ENCODE measurements around the gene CNOT1. TPM values are rescaled to one million over a fixed set of nuclear protein-coding genes. Genes with fewer than 3 reads are reported as not detected.
"Not testable (repeated sequence)": the region's sequence is repeated elsewhere in the genome, so short reads cannot be mapped to it uniquely, and the experiment has no call there.

The CNOT1 gene
- polyA plus RNA-seq: 10 to 100 TPM; 78.1 to 89.7 (median 85.1) TPM

- Mint-ChIP-seq H3K4me3 (peak within 1 kb of the TSS; percentile 91 to 100 (median 99)), H3K27ac (peak within 1 kb of the TSS; percentile 98 to 100 (median 100)), H3K9me3 (no peaks in the 10 kb centered on the region), H3K4me1 (peaks cover 33 to 44% of the 10 kb centered on the region in 2 donors), H3K36me3 (no peaks in the 10 kb centered on the region), H3K27me3 (ENCODE audit: low read depth in 3 of 3) (peaks cover 11 to 14% (median 13%) of the 10 kb centered on the region in 3 donors)
- DNase-seq: peak; percentile 99 to 100 (median 99)
These were observed at the start of gene CNOT1 for GRCh38 chr16:58629733-58630640. Gene CNOT1, minus strand, starts transcription at chr16:58629826. Its CDS starts 30,489 bp downstream, at chr16:58599337.

- Mint-ChIP-seq H3K27ac (no peak overlapping the region), H3K36me3 (peaks cover 6 to 18% (median 7%) of the 10 kb centered on the region in 3 donors), H3K4me3 (no peak overlapping the region), H3K9me3 (no peaks in the 10 kb centered on the region), H3K4me1 (peaks cover 7 to 10% of the 10 kb centered on the region in 2 donors), H3K27me3 (ENCODE audit: low read depth in 3 of 3) (peaks cover 0 to under 1% (median 0%) of the 10 kb centered on the region in 3 donors)
- no peak for DNase-seq
These were observed 49.1 kb upstream of the CNOT1 start for GRCh38 chr16:58678716-58679115.

- no peak overlapping the region for H3K27ac Mint-ChIP-seq
- no peaks in the 10 kb centered on the region for H3K9me3 Mint-ChIP-seq
- no peak overlapping the region for H3K4me3 Mint-ChIP-seq
- H3K4me1 Mint-ChIP-seq: peaks cover 3 to 5% of the 10 kb centered on the region in 2 donors
- peaks cover 6 to 18% (median 7%) of the 10 kb centered on the region in 3 donors for H3K36me3 Mint-ChIP-seq
- no peaks in the 10 kb centered on the region for H3K27me3 Mint-ChIP-seq (ENCODE audit: low read depth in 3 of 3)
- DNase-seq: no peak
These were observed 48.6 kb upstream of the CNOT1 start for GRCh38 chr16:58678269-58678668.

GRCh38 chr16:58670946-58671583 lies 41.4 kb upstream of the CNOT1 start:
- no peak overlapping the region for H3K4me3 Mint-ChIP-seq
- H3K4me1 Mint-ChIP-seq: no peaks in the 10 kb centered on the region
- peak overlapping the region in 1 of 6 donors; percentile 20 for H3K27ac Mint-ChIP-seq
- no peak for DNase-seq
- H3K27me3 Mint-ChIP-seq (ENCODE audit: low read depth in 3 of 3): no peaks in the 10 kb centered on the region
- H3K36me3 Mint-ChIP-seq: peaks cover 0 to 27% (median 7%) of the 10 kb centered on the region in 3 donors
- no peaks in the 10 kb centered on the region for H3K9me3 Mint-ChIP-seq

GRCh38 chr16:58670177-58670576 lies 40.6 kb upstream of the CNOT1 start:
- no peak overlapping the region for H3K27ac Mint-ChIP-seq
- no peaks in the 10 kb centered on the region for H3K4me1 Mint-ChIP-seq
- H3K9me3 Mint-ChIP-seq: no peaks in the 10 kb centered on the region
- no peak for DNase-seq
- no peaks in the 10 kb centered on the region for H3K27me3 Mint-ChIP-seq (ENCODE audit: low read depth in 3 of 3)
- H3K36me3 Mint-ChIP-seq: peaks cover 0 to 25% (median 7%) of the 10 kb centered on the region in 3 donors
- H3K4me3 Mint-ChIP-seq: no peak overlapping the region

- no peaks in the 10 kb centered on the region for H3K4me1 Mint-ChIP-seq
These were observed 35.6 kb upstream of the CNOT1 start for GRCh38 chr16:58665200-58665599.

GRCh38 chr16:58661199-58661830 lies 31.7 kb upstream of the CNOT1 start:
- no peaks in the 10 kb centered on the region for H3K4me1 Mint-ChIP-seq
- H3K9me3 Mint-ChIP-seq: peaks cover 0 to 1% (median 0%) of the 10 kb centered on the region in 6 donors
- H3K36me3 Mint-ChIP-seq: no peaks in the 10 kb centered on the region
- no peak overlapping the region for H3K4me3 Mint-ChIP-seq
- H3K27ac Mint-ChIP-seq: no peak overlapping the region
- H3K27me3 Mint-ChIP-seq (ENCODE audit: low read depth in 3 of 3): peaks cover 0 to 4% (median 2%) of the 10 kb centered on the region in 3 donors
- peak in 2 of 3 donors; percentile 10 to 23 for DNase-seq

More at GRCh38 chr16:58665200-58665599, 35.6 kb upstream of the CNOT1 start:
- Mint-ChIP-seq H3K36me3 (peaks cover 0 to 12% (median 4%) of the 10 kb centered on the region in 3 donors), H3K27me3 (ENCODE audit: low read depth in 3 of 3) (peaks cover 0 to 2% (median 0%) of the 10 kb centered on the region in 3 donors), H3K9me3 (peaks cover 0 to 1% (median 0%) of the 10 kb centered on the region in 6 donors), H3K27ac (no peak overlapping the region), H3K4me3 (no peak overlapping the region)
- DNase-seq: no peak

- not testable (repeated sequence) for H3K27me3 Mint-ChIP-seq (ENCODE audit: low read depth in 3 of 3); H3K4me3 Mint-ChIP-seq; DNase-seq; H3K36me3 Mint-ChIP-seq; H3K4me1 Mint-ChIP-seq; H3K9me3 Mint-ChIP-seq; H3K27ac Mint-ChIP-seq
These were observed 30.3 kb upstream of the CNOT1 start for GRCh38 chr16:58659911-58660310.

- no peak overlapping the region for H3K27ac Mint-ChIP-seq
These were observed 29.2 kb upstream of the CNOT1 start for GRCh38 chr16:58658796-58659211.

GRCh38 chr16:58656899-58657298 lies 27.3 kb upstream of the CNOT1 start:
- Mint-ChIP-seq H3K27ac (no peak overlapping the region), H3K27me3 (ENCODE audit: low read depth in 3 of 3) (peaks cover 0 to 4% (median 0%) of the 10 kb centered on the region in 3 donors), H3K4me3 (no peak overlapping the region), H3K36me3 (no peaks in the 10 kb centered on the region), H3K9me3 (no peaks in the 10 kb centered on the region), H3K4me1 (no peaks in the 10 kb centered on the region)
- no peak for DNase-seq

More at GRCh38 chr16:58658796-58659211, 29.2 kb upstream of the CNOT1 start:
- Mint-ChIP-seq H3K4me3 (no peak overlapping the region), H3K9me3 (no peaks in the 10 kb centered on the region), H3K36me3 (no peaks in the 10 kb centered on the region), H3K27me3 (ENCODE audit: low read depth in 3 of 3) (peaks cover 0 to 4% (median 0%) of the 10 kb centered on the region in 3 donors), H3K4me1 (no peaks in the 10 kb centered on the region)
- no peak for DNase-seq

GRCh38 chr16:58655215-58655596 lies 25.6 kb upstream of the CNOT1 start:
- Mint-ChIP-seq H3K27me3 (ENCODE audit: low read depth in 3 of 3) (peaks cover 0 to 4% (median 0%) of the 10 kb centered on the region in 3 donors), H3K9me3 (no peaks in the 10 kb centered on the region), H3K27ac (no peak overlapping the region), H3K4me1 (no peaks in the 10 kb centered on the region), H3K36me3 (no peaks in the 10 kb centered on the region), H3K4me3 (no peak overlapping the region)
- no peak for DNase-seq

- Mint-ChIP-seq H3K27me3 (ENCODE audit: low read depth in 3 of 3) (peaks cover 0 to 6% (median 0%) of the 10 kb centered on the region in 3 donors), H3K27ac (no peak overlapping the region), H3K9me3 (no peaks in the 10 kb centered on the region), H3K36me3 (no peaks in the 10 kb centered on the region), H3K4me3 (no peak overlapping the region), H3K4me1 (no peaks in the 10 kb centered on the region)
- no peak for DNase-seq
These were observed 25.1 kb upstream of the CNOT1 start for GRCh38 chr16:58654560-58655214.

- Mint-ChIP-seq H3K4me3 (no peak overlapping the region), H3K36me3 (no peaks in the 10 kb centered on the region), H3K4me1 (no peaks in the 10 kb centered on the region), H3K27me3 (ENCODE audit: low read depth in 3 of 3) (peaks cover 0 to 2% (median 1%) of the 10 kb centered on the region in 3 donors), H3K27ac (no peak overlapping the region), H3K9me3 (no peaks in the 10 kb centered on the region)
- no peak for DNase-seq
These were observed 23.1 kb upstream of the CNOT1 start for GRCh38 chr16:58652741-58653140.

Measured in immature natural killer cell (primary cell).